Measurements from ENCODE around the gene XIRP1.

- TF ChIP-seq, protein P1, sequence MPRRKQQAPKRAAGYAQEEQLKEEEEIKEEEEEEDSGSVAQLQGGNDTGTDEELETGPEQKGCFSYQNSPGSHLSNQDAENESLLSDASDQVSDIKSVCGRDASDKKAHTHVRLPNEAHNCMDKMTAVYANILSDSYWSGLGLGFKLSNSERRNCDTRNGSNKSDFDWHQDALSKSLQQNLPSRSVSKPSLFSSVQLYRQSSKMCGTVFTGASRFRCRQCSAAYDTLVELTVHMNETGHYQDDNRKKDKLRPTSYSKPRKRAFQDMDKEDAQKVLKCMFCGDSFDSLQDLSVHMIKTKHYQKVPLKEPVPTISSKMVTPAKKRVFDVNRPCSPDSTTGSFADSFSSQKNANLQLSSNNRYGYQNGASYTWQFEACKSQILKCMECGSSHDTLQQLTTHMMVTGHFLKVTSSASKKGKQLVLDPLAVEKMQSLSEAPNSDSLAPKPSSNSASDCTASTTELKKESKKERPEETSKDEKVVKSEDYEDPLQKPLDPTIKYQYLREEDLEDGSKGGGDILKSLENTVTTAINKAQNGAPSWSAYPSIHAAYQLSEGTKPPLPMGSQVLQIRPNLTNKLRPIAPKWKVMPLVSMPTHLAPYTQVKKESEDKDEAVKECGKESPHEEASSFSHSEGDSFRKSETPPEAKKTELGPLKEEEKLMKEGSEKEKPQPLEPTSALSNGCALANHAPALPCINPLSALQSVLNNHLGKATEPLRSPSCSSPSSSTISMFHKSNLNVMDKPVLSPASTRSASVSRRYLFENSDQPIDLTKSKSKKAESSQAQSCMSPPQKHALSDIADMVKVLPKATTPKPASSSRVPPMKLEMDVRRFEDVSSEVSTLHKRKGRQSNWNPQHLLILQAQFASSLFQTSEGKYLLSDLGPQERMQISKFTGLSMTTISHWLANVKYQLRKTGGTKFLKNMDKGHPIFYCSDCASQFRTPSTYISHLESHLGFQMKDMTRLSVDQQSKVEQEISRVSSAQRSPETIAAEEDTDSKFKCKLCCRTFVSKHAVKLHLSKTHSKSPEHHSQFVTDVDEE (CRISPR knock-in tag; IDR thresholded peaks at IDR 0.05), result no peak
- TF ChIP-seq ISL1 (CRISPR knock-in tag; IDR thresholded peaks at IDR 0.05), result no peak
- TF ChIP-seq ZFP3 (CRISPR knock-in tag; IDR thresholded peaks at IDR 0.05), result no peak
- no peak for TF ChIP-seq PATZ1 (CRISPR knock-in tag; IDR thresholded peaks at IDR 0.05; ENCODE audit: borderline replicate concordance)
These were observed 13.6 kb upstream of the XIRP1 start for GRCh38 chr3:39205919-39206516.
